HG02981 (cell line): Measurements from ENCODE around the gene IVNS1ABP.
"Not testable (repeated sequence)": the region's sequence is repeated elsewhere in the genome, so short reads cannot be mapped to it uniquely, and the experiment has no call there.

ENCODE experiments used
- ATAC-seq: cut with Tn5 transposase; IDR thresholded peaks from one replicate; pipeline ENCODE4 v1.9.1; 2021; ENCODE audit warnings: mild to moderate bottlenecking, moderate library complexity; ENCODE audit not compliant: unreplicated experiment

IVNS1ABP gene

GRCh38 chr1:185258676-185259075 is 58.4 kb downstream of the IVNS1ABP start:
- ATAC-seq: no peak

- no peak for ATAC-seq
These were observed 59.2 kb downstream of the IVNS1ABP start for GRCh38 chr1:185257950-185258208.

GRCh38 chr1:185257116-185257949 is 59.7 kb downstream of the IVNS1ABP start:
- not testable (repeated sequence) for ATAC-seq

- not testable (repeated sequence) for ATAC-seq
These were observed 61.4 kb downstream of the IVNS1ABP start for GRCh38 chr1:185255595-185255994.

GRCh38 chr1:185252404-185252803 is 64.6 kb downstream of the IVNS1ABP start:
- ATAC-seq: not testable (repeated sequence)

- ATAC-seq: not testable (repeated sequence)
These were observed 65.1 kb downstream of the IVNS1ABP start for GRCh38 chr1:185251928-185252327.

- no peak for ATAC-seq
These were observed 67.0 kb downstream of the IVNS1ABP start for GRCh38 chr1:185250063-185250462.

GRCh38 chr1:185249563-185249962 is 67.5 kb downstream of the IVNS1ABP start:
- ATAC-seq: no peak
